ENCODE measurements around the gene ABCA12. TPM values are rescaled to one million over a fixed set of nuclear protein-coding genes. Genes with fewer than 3 reads are reported as not detected.

Gene ABCA12
- polyA plus RNA-seq, 2 of the 4 experiments (the other 2 are of a cell fraction) = 0.32 to 1.1 TPM

- 86% methylated on average over 2 of the region's 2 CpGs for WGBS (ENCODE audit: missing lambda C conversion rate)
- ChIA-PET POLR2A (no interaction called here), CTCF (no interaction called here)
- no peak overlapping the region for H3K4me3 ChIP-seq
- ATAC-seq (no peak), DNase-seq (ENCODE audit: low read depth in 1 of 2, low spot score in 1 of 2) (no peak), FAIRE-seq (no peak)
- H3K27ac ChIP-seq = no peak overlapping the region
- TF ChIP-seq EHF (CRISPR knock-in tag; IDR thresholded peaks at IDR 0.05) (no peak), HMGXB4 (CRISPR knock-in tag; IDR thresholded peaks at IDR 0.05; ENCODE audit: borderline replicate concordance) (no peak), KDM5A (IDR thresholded peaks at IDR 0.05) (no peak), EHMT2 (IDR thresholded peaks at IDR 0.05; ENCODE audit: low read depth) (no peak), CHD2 (IDR thresholded peaks at IDR 0.05; ENCODE audit: low read length, partially characterized antibody) (no peak), ELK1 (IDR thresholded peaks at IDR 0.05; ENCODE audit: low read depth, low read length) (no peak), FOSL2 (IDR thresholded peaks at IDR 0.05) (no peak), FOSL2 (CRISPR knock-in tag; IDR thresholded peaks at IDR 0.05) (no peak), RNF2 (IDR thresholded peaks at IDR 0.05; ENCODE audit: borderline replicate concordance, low read depth) (no peak), MAZ (IDR thresholded peaks at IDR 0.05; ENCODE audit: borderline replicate concordance, low read depth, low read length) (no peak), POLR2A (IDR thresholded peaks at IDR 0.05; ENCODE audit: low read length) (no peak), ZSCAN20 (CRISPR knock-in tag; IDR thresholded peaks at IDR 0.05) (no peak)
- peaks cover 20% of the 10 kb centered on the region for H3K4me1 ChIP-seq
- H3K9me3 ChIP-seq = no peaks in the 10 kb centered on the region
- no peak overlapping the region for H3K4me2 ChIP-seq
Observed at GRCh38 chr2:215141706-215142105, 3.3 kb upstream of the ABCA12 start.

- POLR2A ChIA-PET = no interaction called here
- FAIRE-seq = no peak
Observed at GRCh38 chr2:215140166-215140707, 1.8 kb upstream of the ABCA12 start.

GRCh38 chr2:215137741-215138340 is 585 bp downstream of the ABCA12 start:
- no peak for FAIRE-seq
- Histone ChIP-seq H3K4me1 (peaks cover 22% of the 10 kb centered on the region), H3K4me3 (0 out of 3 replicates have a peak overlapping the region, but pooled peaks have one; percentile 8), H3K4me2 (peak overlapping the region; percentile 70), H3K9me3 (peaks cover under 1% of the 10 kb centered on the region; the same call in 1 of the 3 replicates), H3K27ac (peak overlapping the region; percentile 74 to 78)
- ChIA-PET POLR2A (no interaction called here), CTCF (interaction anchor here (0.7 kb wide), 2 partner anchors 255 to 795 kb away, joined by 3 read pairs; no protein-coding TSS in a partner anchor)
- TF ChIP-seq KDM1A (IDR thresholded peaks at IDR 0.05; ENCODE audit: low read depth) = no peak
- TF ChIP-seq HES2 (IDR thresholded peaks at IDR 0.05) = no peak
- TF ChIP-seq ZSCAN20 (CRISPR knock-in tag; IDR thresholded peaks at IDR 0.05) = no peak
- no peak for TF ChIP-seq ELK1 (IDR thresholded peaks at IDR 0.05; ENCODE audit: low read depth, low read length)
- TF ChIP-seq, protein P1, sequence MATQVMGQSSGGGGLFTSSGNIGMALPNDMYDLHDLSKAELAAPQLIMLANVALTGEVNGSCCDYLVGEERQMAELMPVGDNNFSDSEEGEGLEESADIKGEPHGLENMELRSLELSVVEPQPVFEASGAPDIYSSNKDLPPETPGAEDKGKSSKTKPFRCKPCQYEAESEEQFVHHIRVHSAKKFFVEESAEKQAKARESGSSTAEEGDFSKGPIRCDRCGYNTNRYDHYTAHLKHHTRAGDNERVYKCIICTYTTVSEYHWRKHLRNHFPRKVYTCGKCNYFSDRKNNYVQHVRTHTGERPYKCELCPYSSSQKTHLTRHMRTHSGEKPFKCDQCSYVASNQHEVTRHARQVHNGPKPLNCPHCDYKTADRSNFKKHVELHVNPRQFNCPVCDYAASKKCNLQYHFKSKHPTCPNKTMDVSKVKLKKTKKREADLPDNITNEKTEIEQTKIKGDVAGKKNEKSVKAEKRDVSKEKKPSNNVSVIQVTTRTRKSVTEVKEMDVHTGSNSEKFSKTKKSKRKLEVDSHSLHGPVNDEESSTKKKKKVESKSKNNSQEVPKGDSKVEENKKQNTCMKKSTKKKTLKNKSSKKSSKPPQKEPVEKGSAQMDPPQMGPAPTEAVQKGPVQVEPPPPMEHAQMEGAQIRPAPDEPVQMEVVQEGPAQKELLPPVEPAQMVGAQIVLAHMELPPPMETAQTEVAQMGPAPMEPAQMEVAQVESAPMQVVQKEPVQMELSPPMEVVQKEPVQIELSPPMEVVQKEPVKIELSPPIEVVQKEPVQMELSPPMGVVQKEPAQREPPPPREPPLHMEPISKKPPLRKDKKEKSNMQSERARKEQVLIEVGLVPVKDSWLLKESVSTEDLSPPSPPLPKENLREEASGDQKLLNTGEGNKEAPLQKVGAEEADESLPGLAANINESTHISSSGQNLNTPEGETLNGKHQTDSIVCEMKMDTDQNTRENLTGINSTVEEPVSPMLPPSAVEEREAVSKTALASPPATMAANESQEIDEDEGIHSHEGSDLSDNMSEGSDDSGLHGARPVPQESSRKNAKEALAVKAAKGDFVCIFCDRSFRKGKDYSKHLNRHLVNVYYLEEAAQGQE (IDR thresholded peaks at IDR 0.05) = no peak
- no peak for TF ChIP-seq HOXA7 (CRISPR knock-in tag; IDR thresholded peaks at IDR 0.05)
- no peak for DNase-seq (ENCODE audit: low read depth in 1 of 2, low spot score in 1 of 2)
- WGBS (ENCODE audit: missing lambda C conversion rate) = 42% methylated on average over 6 of the region's 6 CpGs
- ATAC-seq = peak in 1 of 2 experiments; percentile 41; a peak in 1 of 6 replicates

More at GRCh38 chr2:215140166-215140707, 1.8 kb upstream of the ABCA12 start:
- Histone ChIP-seq H3K4me2 (no peak overlapping the region), H3K4me1 (peaks cover 22% of the 10 kb centered on the region), H3K4me3 (no peak overlapping the region), H3K27ac (no peak overlapping the region), H3K9me3 (no peaks in the 10 kb centered on the region; the same call in 2 of the 3 replicates)
- TF ChIP-seq KDM5A (IDR thresholded peaks at IDR 0.05) (no peak), RARB (CRISPR knock-in tag; IDR thresholded peaks at IDR 0.05) (no peak), SREBF2 (IDR thresholded peaks at IDR 0.05) (no peak), HOXA7 (CRISPR knock-in tag; IDR thresholded peaks at IDR 0.05) (no peak), ZC3H11A (IDR thresholded peaks at IDR 0.05) (no peak), CEBPB (IDR thresholded peaks at IDR 0.05) (no peak), HOXB5 (CRISPR knock-in tag; IDR thresholded peaks at IDR 0.05) (no peak), POLR2AphosphoS2 (conservative IDR thresholded peaks at IDR 0.05; ENCODE audit: low read length) (no peak), RAD21 (conservative IDR thresholded peaks at IDR 0.05 in 1 of 2, IDR thresholded peaks at IDR 0.05 in 1 of 2) (no peak)
- CTCF ChIA-PET = no interaction called here
- no peak for ATAC-seq
- WGBS (ENCODE audit: missing lambda C conversion rate) = 78% methylated on average over 4 of the region's 4 CpGs
- DNase-seq (ENCODE audit: low read depth in 1 of 2, low spot score in 1 of 2) = no peak
